Rectal smooth muscle tissue (tissue), 1 donor: ENCODE measurements around the gene ITGB5.
"Not testable (repeated sequence)": the region's sequence is repeated elsewhere in the genome, so short reads cannot be mapped to it uniquely, and the experiment has no call there.

Experiments used
- H3K27ac ChIP-seq: one replicate; pipeline ENCODE4 v1.7.0; 2013; ENCODE audit warnings: low read depth, low read length, inconsistent platforms
- H3K27me3 ChIP-seq: one replicate; pipeline ENCODE4 v1.7.0; 2013; ENCODE audit warnings: low read length; ENCODE audit not compliant: control insufficient read depth, insufficient read depth
- H3K36me3 ChIP-seq: one replicate; pipeline ENCODE4 v1.7.0; 2013; ENCODE audit warnings: low read length; ENCODE audit not compliant: control insufficient read depth, insufficient read depth
- H3K4me1 ChIP-seq: one replicate; pipeline ENCODE4 v1.7.0; 2013; ENCODE audit warnings: low read length; ENCODE audit not compliant: control insufficient read depth, insufficient read depth
- H3K4me3 ChIP-seq: one replicate; pipeline ENCODE4 v1.7.0; 2013; ENCODE audit warnings: low read length
- H3K9ac ChIP-seq: one replicate; pipeline ENCODE4 v1.7.0; 2013; ENCODE audit warnings: low read length

ITGB5 gene

GRCh38 chr3:124793054-124793739 is 94.0 kb downstream of the ITGB5 start:
- Histone ChIP-seq H3K4me1 (peaks cover 8% of the 10 kb centered on the region), H3K27ac (no peak overlapping the region), H3K9ac (no peak overlapping the region), H3K27me3 (no peaks in the 10 kb centered on the region), H3K36me3 (peaks cover 11% of the 10 kb centered on the region), H3K4me3 (no peak overlapping the region)

- H3K27ac ChIP-seq, result no peak overlapping the region
Observed at GRCh38 chr3:124792341-124793040, 94.7 kb downstream of the ITGB5 start.

GRCh38 chr3:124791639-124792151 is 95.5 kb downstream of the ITGB5 start:
- no peak overlapping the region for H3K4me3 ChIP-seq
- H3K27me3 ChIP-seq, result no peaks in the 10 kb centered on the region
- H3K36me3 ChIP-seq, result peaks cover 11% of the 10 kb centered on the region
- peak overlapping the region; percentile 28 for H3K27ac ChIP-seq
- H3K9ac ChIP-seq, result no peak overlapping the region
- peaks cover 17% of the 10 kb centered on the region for H3K4me1 ChIP-seq

More at GRCh38 chr3:124792341-124793040, 94.7 kb downstream of the ITGB5 start:
- Histone ChIP-seq H3K36me3 (peaks cover 11% of the 10 kb centered on the region), H3K4me3 (no peak overlapping the region), H3K4me1 (peaks cover 9% of the 10 kb centered on the region), H3K27me3 (no peaks in the 10 kb centered on the region), H3K9ac (no peak overlapping the region)

GRCh38 chr3:124791142-124791541 is 96.0 kb downstream of the ITGB5 start:
- peak overlapping the region; percentile 28 for H3K27ac ChIP-seq
- H3K4me1 ChIP-seq, result peaks cover 20% of the 10 kb centered on the region
- no peak overlapping the region for H3K9ac ChIP-seq

GRCh38 chr3:124789103-124789502 is 98.1 kb downstream of the ITGB5 start:
- H3K4me1 ChIP-seq, result peaks cover 20% of the 10 kb centered on the region
- not testable (repeated sequence) for H3K4me3 ChIP-seq, H3K27me3 ChIP-seq, H3K27ac ChIP-seq, H3K9ac ChIP-seq, H3K36me3 ChIP-seq

More at GRCh38 chr3:124791142-124791541, 96.0 kb downstream of the ITGB5 start:
- Histone ChIP-seq H3K36me3 (peaks cover 7% of the 10 kb centered on the region), H3K27me3 (no peaks in the 10 kb centered on the region), H3K4me3 (no peak overlapping the region)

- H3K27ac ChIP-seq, result no peak overlapping the region
- H3K27me3 ChIP-seq, result no peaks in the 10 kb centered on the region
- peaks cover 20% of the 10 kb centered on the region for H3K4me1 ChIP-seq
- no peaks in the 10 kb centered on the region for H3K36me3 ChIP-seq
- H3K9ac ChIP-seq, result no peak overlapping the region
- no peak overlapping the region for H3K4me3 ChIP-seq
Observed at GRCh38 chr3:124788254-124788745, 98.9 kb downstream of the ITGB5 start.

GRCh38 chr3:124787476-124788195 is 99.5 kb downstream of the ITGB5 start:
- H3K4me1 ChIP-seq, result peaks cover 20% of the 10 kb centered on the region
- H3K27me3 ChIP-seq, result no peaks in the 10 kb centered on the region
- no peaks in the 10 kb centered on the region for H3K36me3 ChIP-seq
- H3K27ac ChIP-seq, result peak overlapping the region; percentile 69
- no peak overlapping the region for H3K9ac ChIP-seq
- no peak overlapping the region for H3K4me3 ChIP-seq

- no peaks in the 10 kb centered on the region for H3K36me3 ChIP-seq
- no peak overlapping the region for H3K9ac ChIP-seq
- H3K27me3 ChIP-seq, result no peaks in the 10 kb centered on the region
- no peak overlapping the region for H3K4me3 ChIP-seq
- peak overlapping the region; percentile 69 for H3K27ac ChIP-seq
- peaks cover 17% of the 10 kb centered on the region for H3K4me1 ChIP-seq
Observed at GRCh38 chr3:124786511-124787241, 100.5 kb downstream of the ITGB5 start.

- Histone ChIP-seq H3K4me1 (peaks cover 20% of the 10 kb centered on the region), H3K9ac (no peak overlapping the region), H3K36me3 (no peaks in the 10 kb centered on the region), H3K27me3 (no peaks in the 10 kb centered on the region), H3K4me3 (no peak overlapping the region), H3K27ac (peak overlapping the region; percentile 69)
Observed at GRCh38 chr3:124785973-124786372, 101.2 kb downstream of the ITGB5 start.

GRCh38 chr3:124784686-124785382 is 102.3 kb downstream of the ITGB5 start:
- H3K27me3 ChIP-seq, result no peaks in the 10 kb centered on the region
- H3K4me1 ChIP-seq, result peaks cover 31% of the 10 kb centered on the region
- no peaks in the 10 kb centered on the region for H3K36me3 ChIP-seq
- H3K27ac ChIP-seq, result no peak overlapping the region
- H3K4me3 ChIP-seq, result no peak overlapping the region
- no peak overlapping the region for H3K9ac ChIP-seq

- Histone ChIP-seq H3K9ac (no peak overlapping the region), H3K36me3 (no peaks in the 10 kb centered on the region), H3K4me1 (peaks cover 41% of the 10 kb centered on the region), H3K4me3 (no peak overlapping the region), H3K27me3 (no peaks in the 10 kb centered on the region), H3K27ac (no peak overlapping the region)
Observed at GRCh38 chr3:124783696-124784095, 103.5 kb downstream of the ITGB5 start.
